Epithelial cell of esophagus (primary cell): ENCODE data around the gene TACC2.

Experiments
- DNase-seq: peaks from one replicate; pipeline ENCODE4 v3.0.0; 2010; ENCODE audit warnings: low read depth
- H3K4me3 ChIP-seq: 2 replicates; pipeline ENCODE4 v1.5.1; 2011; ENCODE audit warnings: mild to moderate bottlenecking, low read length, control low read depth
- CTCF ChIP-seq: IDR thresholded peaks from 2 replicates; pipeline ENCODE4 v1.5.1; 2011; ENCODE audit warnings: low read depth, mild to moderate bottlenecking, low read length, control low read depth, inconsistent platforms; ENCODE audit not compliant: insufficient read depth; ENCODE audit errors: missing control alignments

Gene TACC2

GRCh38 chr10:122164023-122164601 lies 175.1 kb downstream of the TACC2 start:
- no peak for TF ChIP-seq CTCF
- no peak overlapping the region for H3K4me3 ChIP-seq
- no peak for DNase-seq

GRCh38 chr10:122164815-122165483 lies 176.0 kb downstream of the TACC2 start:
- no peak for TF ChIP-seq CTCF
- no peak for DNase-seq
- no peak overlapping the region for H3K4me3 ChIP-seq

- no peak overlapping the region for H3K4me3 ChIP-seq
Observed at GRCh38 chr10:122165484-122166276, 176.7 kb downstream of the TACC2 start.

GRCh38 chr10:122168101-122168500 lies 179.1 kb downstream of the TACC2 start:
- TF ChIP-seq CTCF: no peak
- no peak for DNase-seq
- no peak overlapping the region for H3K4me3 ChIP-seq

More at GRCh38 chr10:122165484-122166276, 176.7 kb downstream of the TACC2 start:
- no peak for DNase-seq
- TF ChIP-seq CTCF: no peak

- no peak for DNase-seq
- no peak for TF ChIP-seq CTCF
- no peak overlapping the region for H3K4me3 ChIP-seq
Observed at GRCh38 chr10:122168598-122169394, 179.8 kb downstream of the TACC2 start.

- no peak for TF ChIP-seq CTCF
- no peak overlapping the region for H3K4me3 ChIP-seq
Observed at GRCh38 chr10:122170802-122171201, 181.8 kb downstream of the TACC2 start.

More at GRCh38 chr10:122170802-122171201, 181.8 kb downstream of the TACC2 start:
- no peak for DNase-seq
